ENCODE measurements around the gene PLA2R1. TPM values are rescaled to one million over a fixed set of nuclear protein-coding genes. Genes with fewer than 3 reads are reported as not detected.

The PLA2R1 gene
- total RNA-seq, 3 donors from 2014 or later (not counting 1 experiment from before 2014, with no cell fraction given) = not detected

DNA sequence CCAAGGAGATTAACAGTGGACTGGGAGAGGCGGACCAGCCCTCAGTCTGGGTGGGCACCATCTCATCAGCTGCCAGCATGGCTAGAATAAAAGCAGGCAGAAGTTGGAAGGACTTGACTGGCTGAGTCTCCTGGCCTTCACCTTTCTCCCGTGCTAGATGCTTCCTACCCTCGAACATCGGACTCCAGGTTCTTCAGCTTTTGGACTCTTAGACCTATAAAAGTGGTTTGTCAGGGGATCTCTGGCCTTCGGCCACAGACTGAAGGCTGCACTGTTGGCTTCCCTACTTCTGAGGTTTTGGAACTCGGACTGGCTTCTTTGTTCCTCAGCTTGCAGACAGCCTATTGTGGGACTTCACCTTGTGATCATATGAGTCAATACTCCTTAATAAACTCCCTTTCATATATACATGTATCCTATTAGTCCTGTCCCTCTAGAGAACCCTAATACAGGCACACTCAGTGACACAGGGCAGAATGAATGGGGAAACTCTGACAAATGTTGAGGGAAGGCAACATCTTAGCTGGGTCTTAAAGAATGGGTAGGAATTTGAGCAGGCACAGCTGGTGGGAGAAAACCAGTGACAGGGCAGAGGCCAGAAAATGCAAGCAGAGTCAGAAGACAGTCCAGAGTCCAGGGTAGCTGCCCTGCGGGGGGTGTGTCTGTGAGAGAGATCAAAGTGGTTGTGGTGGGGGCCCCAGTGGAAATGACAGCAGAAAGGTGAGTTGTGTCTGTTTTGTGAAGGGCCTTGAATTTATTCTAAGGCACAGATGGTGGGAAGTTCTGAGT lies 156.3 kb downstream of the PLA2R1 start:
- no peaks in the 10 kb centered on the region for H3K36me3 Mint-ChIP-seq
- H3K27ac Mint-ChIP-seq = peak overlapping the region in 1 of 2 donors; percentile 88
- peak overlapping the region; percentile 98 for H3K4me3 Mint-ChIP-seq
- no peaks in the 10 kb centered on the region for H3K9me3 Mint-ChIP-seq
- DNase-seq (no peak), ATAC-seq (no peak)
- Histone ChIP-seq H3K4me3 (ENCODE audit: low read length) (no peak overlapping the region), H3K27ac (ENCODE audit: low read length) (no peak overlapping the region), H3K27me3 (ENCODE audit: control insufficient read depth, insufficient read depth, low read length) (no peaks in the 10 kb centered on the region), H3K4me1 (ENCODE audit: control insufficient read depth, insufficient read depth, low read length) (peaks cover 15% of the 10 kb centered on the region), H3K9me3 (ENCODE audit: control insufficient read depth, insufficient read depth, low read length) (no peaks in the 10 kb centered on the region), H3K36me3 (ENCODE audit: control insufficient read depth, insufficient read depth, low read length) (peaks cover 7% of the 10 kb centered on the region)
- intact Hi-C loops (cut with micrococcal nuclease) = no loop called here
- 87% methylated on average over 7 of the region's 7 CpGs for WGBS (ENCODE audit: insufficient coverage)
- peaks cover 25 to 39% of the 10 kb centered on the region in 2 donors for H3K4me1 Mint-ChIP-seq
- TF ChIP-seq CTCF (IDR thresholded peaks at IDR 0.05) = no peak
- peaks cover 0 to 9% of the 10 kb centered on the region in 2 donors for H3K27me3 Mint-ChIP-seq (ENCODE audit: low read depth in 2 of 2)

- Histone ChIP-seq H3K36me3 (ENCODE audit: control insufficient read depth, insufficient read depth, low read length) (peaks cover 7% of the 10 kb centered on the region), H3K27ac (ENCODE audit: low read length) (peak overlapping the region; percentile 76), H3K9me3 (ENCODE audit: control insufficient read depth, insufficient read depth, low read length) (no peaks in the 10 kb centered on the region), H3K4me1 (ENCODE audit: control insufficient read depth, insufficient read depth, low read length) (peaks cover 15% of the 10 kb centered on the region), H3K4me3 (ENCODE audit: low read length) (peak overlapping the region; percentile 75), H3K27me3 (ENCODE audit: control insufficient read depth, insufficient read depth, low read length) (no peaks in the 10 kb centered on the region)
- no peak for DNase-seq
- Mint-ChIP-seq H3K4me1 (peaks cover 25 to 39% of the 10 kb centered on the region in 2 donors), H3K27ac (peak overlapping the region; percentile 59 to 88), H3K27me3 (ENCODE audit: low read depth in 2 of 2) (peaks cover 0 to 7% of the 10 kb centered on the region in 2 donors), H3K4me3 (peak overlapping the region; percentile 98), H3K9me3 (no peaks in the 10 kb centered on the region), H3K36me3 (no peaks in the 10 kb centered on the region)
- WGBS (ENCODE audit: insufficient coverage) = 3% methylated on average over 10 of the region's 10 CpGs
- no peak for TF ChIP-seq CTCF (IDR thresholded peaks at IDR 0.05)
- peak in 2 of 3 donors; percentile 42 to 57 for ATAC-seq
- intact Hi-C loops (cut with micrococcal nuclease) = no loop called here
Observed at GRCh38 chr2:159904959-159905305, 157.5 kb downstream of the PLA2R1 start.

GRCh38 chr2:159904127-159904958 lies 158.1 kb downstream of the PLA2R1 start, which contains the start of gene LY75:
Gene LY75 (minus strand): TSS chr2:159904756.
- DNase-seq (peak; percentile 71 to 88), ATAC-seq (peak; percentile 82 to 91 (median 89))
- peaks cover 7% of the 10 kb centered on the region for H3K36me3 ChIP-seq (ENCODE audit: control insufficient read depth, insufficient read depth, low read length)
- under 1% methylated on average over 74 of the region's 74 CpGs for WGBS (ENCODE audit: insufficient coverage)
- H3K9me3 Mint-ChIP-seq = no peaks in the 10 kb centered on the region
- no peak for TF ChIP-seq CTCF (IDR thresholded peaks at IDR 0.05)
- peaks cover 25 to 39% of the 10 kb centered on the region in 2 donors for H3K4me1 Mint-ChIP-seq
- intact Hi-C loops (cut with micrococcal nuclease) = no loop called here
- H3K4me3 Mint-ChIP-seq = peak within 1 kb of the TSS; percentile 98
- no peaks in the 10 kb centered on the region for H3K27me3 ChIP-seq (ENCODE audit: control insufficient read depth, insufficient read depth, low read length)
- H3K36me3 Mint-ChIP-seq = no peaks in the 10 kb centered on the region
- peak within 1 kb of the TSS; percentile 88 to 92 for H3K27ac Mint-ChIP-seq
- H3K4me3 ChIP-seq (ENCODE audit: low read length) = peak within 1 kb of the TSS; percentile 75
- H3K4me1 ChIP-seq (ENCODE audit: control insufficient read depth, insufficient read depth, low read length) = peaks cover 15% of the 10 kb centered on the region
- peaks cover 0 to under 1% of the 10 kb centered on the region in 2 donors for H3K27me3 Mint-ChIP-seq (ENCODE audit: low read depth in 2 of 2)
- peak within 1 kb of the TSS; percentile 80 for H3K27ac ChIP-seq (ENCODE audit: low read length)
- no peaks in the 10 kb centered on the region for H3K9me3 ChIP-seq (ENCODE audit: control insufficient read depth, insufficient read depth, low read length)
